Stimulated activated CD8-positive, alpha-beta memory T cell treated with anti-CD3 and anti-CD28 coated beads, Interleukin-12 subunit alpha, Interleukin-12 subunit beta, amount 100 ng/mL, for 1 hour (primary cell): ENCODE data around the gene NDUFV2.

Experiments
- DNase-seq: peaks from one replicate; pipeline ENCODE4 v3.0.0-alpha.2; 2020; ENCODE audit warnings: low read depth

NDUFV2 gene

GRCh38 chr18:9117980-9118841 is 15.7 kb downstream of the NDUFV2 start:
- DNase-seq = no peak

- no peak for DNase-seq
Measured at GRCh38 chr18:9120796-9121195, 18.3 kb downstream of the NDUFV2 start.

GRCh38 chr18:9123520-9123919 is 21.0 kb downstream of the NDUFV2 start:
- no peak for DNase-seq

- DNase-seq = no peak
Measured at GRCh38 chr18:9124824-9125223, 22.3 kb downstream of the NDUFV2 start.

GRCh38 chr18:9126337-9126736 is 23.8 kb downstream of the NDUFV2 start:
- no peak for DNase-seq

GRCh38 chr18:9130195-9130594 is 27.7 kb downstream of the NDUFV2 start:
- DNase-seq = no peak

GRCh38 chr18:9130806-9131205 is 28.3 kb downstream of the NDUFV2 start:
- no peak for DNase-seq

- DNase-seq = no peak
Measured at GRCh38 chr18:9132628-9133027, 30.1 kb downstream of the NDUFV2 start.

GRCh38 chr18:9133225-9133624 is 30.7 kb downstream of the NDUFV2 start:
- DNase-seq = no peak

- DNase-seq = no peak
Measured at GRCh38 chr18:9135081-9135911, 32.8 kb downstream of the NDUFV2 start.

GRCh38 chr18:9135912-9136314 is 33.4 kb downstream of the NDUFV2 start:
- DNase-seq = no peak

- DNase-seq = peak; percentile 95
Measured at GRCh38 chr18:9136315-9137155, 34.0 kb downstream of the NDUFV2 start, which contains the start of gene ANKRD12. TSS of gene ANKRD12 (plus strand) at chr18:9136781. CDS start at chr18:9182433, 45,652 bp downstream.

- peak; percentile 26 for DNase-seq
Measured at GRCh38 chr18:9137168-9138066, 34.9 kb downstream of the NDUFV2 start.

GRCh38 chr18:9139400-9140039 is 37.0 kb downstream of the NDUFV2 start:
- no peak for DNase-seq

- DNase-seq = no peak
Measured at GRCh38 chr18:9140381-9140780, 37.9 kb downstream of the NDUFV2 start.

GRCh38 chr18:9140984-9141383 is 38.5 kb downstream of the NDUFV2 start:
- DNase-seq = no peak

- no peak for DNase-seq
Measured at GRCh38 chr18:9146224-9146623, 43.7 kb downstream of the NDUFV2 start.

- DNase-seq = no peak
Measured at GRCh38 chr18:9147440-9148202, 45.1 kb downstream of the NDUFV2 start.

GRCh38 chr18:9148203-9148552 is 45.7 kb downstream of the NDUFV2 start:
- no peak for DNase-seq

- DNase-seq = no peak
Measured at GRCh38 chr18:9150121-9150520, 47.6 kb downstream of the NDUFV2 start.
